DMS53 treated with DMSO at 0.1 percent for 48 hours (cell line): ENCODE measurements around the gene FEN1.

Experiments used
- DNase-seq: peaks from one replicate; lab custom pipeline; 2025; ENCODE audit not compliant: unreplicated experiment; lab: John Stamatoyannopoulos, UW

Gene FEN1

DNA sequence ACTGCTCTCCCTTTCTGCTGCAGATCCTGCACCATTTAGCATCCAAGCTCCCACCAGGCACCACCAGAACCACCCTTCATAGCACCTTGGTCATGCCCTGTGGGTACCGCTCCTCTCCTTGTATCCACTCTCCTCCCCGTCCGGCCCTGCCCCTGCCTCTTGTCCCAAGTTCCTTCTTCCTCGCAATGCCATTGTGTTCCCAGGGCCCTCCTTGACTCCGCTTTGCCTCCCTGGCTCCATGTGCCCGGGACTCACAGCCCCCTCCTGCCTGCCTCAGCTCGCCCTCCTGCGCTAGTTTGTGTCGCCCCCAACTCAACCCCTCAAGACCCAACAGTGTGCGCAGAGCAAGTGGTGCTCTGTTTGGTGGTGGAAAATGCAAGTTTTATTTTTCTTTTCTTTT lies 46.2 kb downstream of the FEN1 start:
- DNase-seq: no peak

GRCh38 chr11:61839742-61840141 lies 47.0 kb downstream of the FEN1 start:
- DNase-seq: no peak

- DNase-seq: no peak
These were observed 47.7 kb downstream of the FEN1 start for GRCh38 chr11:61840371-61840770.

- DNase-seq: no peak
These were observed 49.2 kb downstream of the FEN1 start for GRCh38 chr11:61841636-61842527.

GRCh38 chr11:61842528-61842820 lies 49.8 kb downstream of the FEN1 start:
- no peak for DNase-seq

DNA sequence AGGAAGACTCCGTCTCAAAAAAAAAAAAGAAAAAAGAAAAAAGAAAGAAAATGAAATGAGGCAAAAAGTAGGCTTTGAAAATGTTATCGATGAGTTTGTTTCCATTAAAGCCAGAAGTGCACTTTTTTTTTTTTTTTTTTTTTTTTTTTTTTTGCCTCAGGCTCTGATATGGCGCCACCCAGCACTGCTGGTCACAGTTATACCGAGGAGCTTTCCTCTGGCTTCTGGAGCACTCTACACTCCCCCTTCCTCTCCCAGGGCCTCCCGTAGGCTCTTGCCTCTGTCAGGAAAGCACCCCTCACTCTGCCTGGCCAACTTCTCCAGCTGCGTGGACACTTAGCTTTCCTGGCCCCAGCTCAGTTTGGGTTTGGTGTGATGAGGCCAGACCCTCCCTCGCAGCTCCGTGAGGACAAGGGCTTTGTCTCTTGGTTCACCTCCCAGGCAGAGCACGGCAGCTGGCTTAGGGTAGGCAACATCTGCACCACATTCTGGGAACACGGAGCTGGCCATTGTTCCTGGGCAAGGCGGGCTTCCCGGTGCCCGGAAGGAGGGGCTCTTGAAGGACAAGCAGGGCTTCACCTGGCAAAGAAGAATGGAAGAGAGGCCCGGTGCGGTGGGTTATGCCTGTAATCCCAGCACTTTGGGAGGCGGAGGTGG lies 52.3 kb downstream of the FEN1 start:
- no peak for DNase-seq

DNA sequence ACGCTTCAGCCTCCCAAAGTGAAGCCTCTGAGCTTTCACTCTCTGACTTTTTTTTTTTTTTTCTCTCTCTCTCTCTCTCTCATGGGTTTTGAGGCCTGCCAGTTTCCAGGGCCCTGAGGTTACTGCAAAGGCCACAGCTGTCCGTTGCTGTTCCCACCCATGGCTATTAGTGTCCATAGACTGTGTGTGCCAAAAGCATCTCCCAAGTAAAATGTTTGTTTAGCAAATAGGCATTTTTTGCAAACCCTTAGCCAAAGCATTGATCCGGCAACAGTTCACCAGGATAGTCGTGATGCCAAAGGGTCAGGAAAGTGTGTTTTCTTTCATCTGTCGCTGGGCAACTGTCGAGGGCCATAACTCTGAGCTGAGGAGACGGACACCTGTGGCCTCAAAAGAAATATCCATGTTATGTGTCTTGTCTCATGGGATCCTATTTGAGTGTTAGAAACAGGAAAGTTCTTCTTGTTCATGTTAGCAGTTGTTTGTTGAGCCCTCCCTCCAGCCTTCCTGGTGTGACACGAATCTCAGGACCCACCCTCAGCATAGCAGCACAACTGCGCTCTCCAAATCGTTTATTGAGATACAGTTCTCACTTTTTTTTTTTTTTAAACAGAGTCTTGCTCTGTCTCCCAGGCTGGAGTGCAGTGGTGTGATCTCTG lies 53.8 kb downstream of the FEN1 start:
- DNase-seq: no peak
